ENCODE results near the gene INPP5E.

Gene INPP5E

GRCh38 chr9:136473354-136473721 lies 33.7 kb upstream of the INPP5E start:
- DNase-seq: no peak

- no peak for DNase-seq
Observed at GRCh38 chr9:136472640-136473353, 33.2 kb upstream of the INPP5E start.

GRCh38 chr9:136471802-136472487 lies 32.3 kb upstream of the INPP5E start:
- no peak for DNase-seq

GRCh38 chr9:136470792-136471469 lies 31.3 kb upstream of the INPP5E start:
- no peak for DNase-seq

- DNase-seq: no peak
Observed at GRCh38 chr9:136470356-136470755, 30.7 kb upstream of the INPP5E start.

- no peak for DNase-seq
Observed at GRCh38 chr9:136467766-136468165, 28.1 kb upstream of the INPP5E start.

GRCh38 chr9:136466155-136466541 lies 26.5 kb upstream of the INPP5E start:
- DNase-seq: no peak

- DNase-seq: no peak
Observed at GRCh38 chr9:136465500-136466154, 26.0 kb upstream of the INPP5E start.

- DNase-seq: no peak
Observed at GRCh38 chr9:136464241-136464640, 24.6 kb upstream of the INPP5E start.

- DNase-seq: no peak
Observed at GRCh38 chr9:136463578-136463977, 23.9 kb upstream of the INPP5E start.

- no peak for DNase-seq
Observed at GRCh38 chr9:136462664-136463063, 23.0 kb upstream of the INPP5E start.

GRCh38 chr9:136460772-136461325 lies 21.2 kb upstream of the INPP5E start:
- DNase-seq: no peak

- DNase-seq: no peak
Observed at GRCh38 chr9:136459425-136459824, 19.8 kb upstream of the INPP5E start.

GRCh38 chr9:136457326-136457725 lies 17.7 kb upstream of the INPP5E start:
- DNase-seq: no peak

- no peak for DNase-seq
Observed at GRCh38 chr9:136456258-136456657, 16.6 kb upstream of the INPP5E start.

- DNase-seq: no peak
Observed at GRCh38 chr9:136455043-136456002, 15.7 kb upstream of the INPP5E start.

- no peak for DNase-seq
Observed at GRCh38 chr9:136454026-136454796, 14.6 kb upstream of the INPP5E start.

- DNase-seq: no peak
Observed at GRCh38 chr9:136453326-136453725, 13.7 kb upstream of the INPP5E start.

GRCh38 chr9:136451221-136451877 lies 11.7 kb upstream of the INPP5E start:
- DNase-seq: no peak

- no peak for DNase-seq
Observed at GRCh38 chr9:136448655-136449054, 9.0 kb upstream of the INPP5E start.
